NCI-H1930 (cell line): ENCODE results near the gene IGF1.

Source experiments
- DNase-seq, 2 experiments: peaks; one replicate each; lab custom pipeline; 2025; lab: John Stamatoyannopoulos, UW

Gene IGF1

GRCh38 chr12:102497743-102498142 is 17.4 kb upstream of the IGF1 start:
- no peak for DNase-seq

- no peak for DNase-seq
Measured at GRCh38 chr12:102496591-102496990, 16.2 kb upstream of the IGF1 start.

GRCh38 chr12:102487226-102487625 is 6.9 kb upstream of the IGF1 start:
- no peak for DNase-seq

DNA sequence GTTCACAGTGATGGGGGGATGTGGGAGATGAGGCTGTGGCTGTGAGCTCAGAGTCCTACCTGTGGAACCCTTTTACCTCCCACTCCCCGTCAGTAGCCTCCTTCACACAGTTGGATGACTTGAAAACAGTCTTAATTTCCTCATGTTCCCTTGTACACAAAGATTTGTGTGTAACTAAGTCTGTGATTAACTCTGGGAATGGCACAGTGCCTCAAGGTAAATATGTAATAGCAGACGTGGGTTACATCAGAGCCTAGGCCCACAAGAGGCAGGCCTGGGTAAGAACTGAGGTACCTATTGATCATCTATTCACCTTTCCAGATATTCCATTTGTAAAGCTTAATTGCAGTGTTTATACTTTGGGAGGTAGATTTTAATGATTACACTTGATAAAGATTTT is 5.8 kb upstream of the IGF1 start:
- DNase-seq: peak in 1 of 2 experiments; percentile 63

DNA sequence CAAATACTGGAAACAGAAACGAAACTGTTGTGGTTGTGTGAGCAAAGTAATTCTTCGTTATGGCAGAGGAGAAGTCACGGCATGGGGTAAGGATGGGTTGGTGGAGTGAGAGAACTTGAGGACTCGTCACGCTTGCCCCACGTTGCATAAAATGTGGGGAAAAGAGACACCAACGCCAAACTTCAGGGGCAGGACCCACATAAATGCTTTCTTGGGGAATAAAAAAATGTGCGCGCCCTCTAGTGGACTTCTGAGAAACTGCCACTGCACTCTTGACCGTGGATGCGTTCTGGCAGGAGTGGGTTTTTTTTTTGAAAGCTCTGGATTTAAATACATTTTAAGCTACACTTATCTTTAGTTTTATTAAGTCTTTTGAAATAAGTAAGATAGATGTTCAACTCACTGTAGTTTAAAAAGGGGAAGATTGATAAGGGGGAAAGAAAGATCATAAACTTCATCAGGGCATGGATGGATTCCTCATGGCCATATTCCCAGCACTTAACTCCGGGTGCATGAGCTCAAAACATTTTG is 4.1 kb upstream of the IGF1 start:
- DNase-seq: peak in 1 of 2 experiments; percentile 36

DNA sequence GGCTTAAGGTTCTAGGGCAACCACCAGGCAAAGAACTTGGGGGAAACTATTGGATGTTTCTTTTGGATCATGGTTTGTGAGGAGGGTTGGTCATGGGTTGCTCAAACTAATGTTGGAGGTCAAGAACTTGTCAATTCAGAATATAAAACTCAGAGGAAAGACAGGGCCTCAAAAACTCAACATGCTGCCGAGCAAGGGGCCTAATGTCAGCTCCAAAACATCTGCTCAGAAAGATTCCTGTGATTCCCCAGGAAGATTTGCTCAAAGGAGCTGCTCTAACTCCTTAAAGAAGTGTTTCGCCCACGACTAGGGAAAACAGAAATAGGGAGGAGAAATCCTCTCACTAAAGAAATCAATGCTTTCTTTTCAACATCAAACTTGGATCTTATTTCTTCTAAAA is 3.7 kb upstream of the IGF1 start:
- DNase-seq: no peak

DNA sequence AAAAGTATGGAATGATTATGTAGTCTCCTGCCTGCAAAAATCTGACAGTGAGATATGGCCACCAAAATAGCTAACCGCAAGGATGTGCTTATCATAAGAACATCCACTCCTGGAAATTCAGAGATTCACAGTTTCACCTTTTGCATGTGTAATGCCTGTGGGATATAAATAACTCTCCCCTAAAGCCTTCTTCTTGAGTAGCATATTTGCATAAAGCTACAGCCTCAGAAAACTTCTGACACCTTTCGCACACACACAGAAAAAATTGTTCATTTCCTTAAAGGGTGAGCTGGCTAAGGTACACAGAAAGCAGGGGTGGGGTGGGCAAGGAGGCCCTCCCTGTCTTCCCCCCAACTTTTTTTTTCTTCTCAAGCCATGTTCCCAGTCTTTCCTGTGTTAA is 3.1 kb upstream of the IGF1 start:
- no peak for DNase-seq

DNA sequence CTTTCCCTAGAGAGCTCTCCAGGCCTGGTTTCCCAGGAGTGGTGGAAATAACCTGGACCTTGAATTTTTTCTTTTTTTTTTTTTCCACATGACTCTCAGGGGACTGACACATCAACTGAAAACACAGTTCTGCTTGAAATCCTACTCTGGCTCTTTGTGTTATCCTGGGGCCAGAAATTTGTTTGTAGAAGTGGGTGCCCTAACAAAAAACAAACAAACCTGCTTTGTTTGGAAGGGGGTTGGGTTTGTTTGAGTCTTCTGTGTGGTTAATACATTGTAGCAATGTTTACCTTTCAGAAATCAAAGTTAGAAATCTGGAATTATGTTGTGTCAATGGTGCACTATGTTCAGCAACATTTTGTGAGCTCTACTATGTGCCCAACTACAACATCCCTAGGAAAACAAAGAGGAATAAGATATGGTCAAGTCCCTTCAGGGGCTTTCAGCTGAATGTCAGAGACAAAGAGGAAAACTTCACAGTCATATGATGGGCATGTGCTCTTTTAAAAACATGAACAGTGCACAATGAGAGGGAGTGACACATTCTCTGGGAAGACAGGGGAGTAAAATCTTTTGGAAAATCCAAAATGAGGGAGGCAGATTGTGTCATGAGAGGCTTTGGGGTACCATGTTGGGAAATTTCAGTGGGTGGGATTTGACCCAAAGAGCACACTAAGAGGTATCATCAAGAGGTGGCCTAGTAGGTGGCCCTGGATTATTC is 1.5 kb upstream of the IGF1 start:
- DNase-seq: peak in 1 of 2 experiments; percentile 40

GRCh38 chr12:102479939-102480338 is 424 bp downstream of the IGF1 start:
- no peak for DNase-seq

- DNase-seq: no peak
Measured at GRCh38 chr12:102479099-102479885, 1.1 kb downstream of the IGF1 start.

GRCh38 chr12:102478405-102479098 is 1.8 kb downstream of the IGF1 start:
- no peak for DNase-seq

GRCh38 chr12:102475355-102475754 is 5.0 kb downstream of the IGF1 start:
- no peak for DNase-seq

- no peak for DNase-seq
Measured at GRCh38 chr12:102474438-102475064, 5.8 kb downstream of the IGF1 start.

GRCh38 chr12:102472496-102472895 is 7.9 kb downstream of the IGF1 start:
- no peak for DNase-seq

DNA sequence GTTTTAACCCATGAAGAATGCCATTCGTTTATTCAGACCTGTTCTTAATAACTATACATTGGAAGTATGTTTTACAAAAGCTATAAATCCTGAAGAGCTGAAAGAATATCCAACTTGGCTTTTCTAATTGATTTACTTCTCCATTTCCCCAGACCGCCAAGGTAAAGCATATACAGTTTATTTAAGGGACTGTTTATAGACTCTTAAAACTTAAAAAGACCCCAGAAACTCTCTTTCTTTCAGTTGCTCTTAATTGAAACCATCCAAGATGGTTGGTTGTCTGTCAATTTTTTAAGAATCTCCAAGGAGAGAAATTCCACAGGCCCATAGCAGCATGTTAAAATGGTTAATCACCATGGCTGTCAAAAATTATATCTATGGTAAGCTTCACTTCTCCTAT is 8.8 kb downstream of the IGF1 start:
- no peak for DNase-seq

DNA sequence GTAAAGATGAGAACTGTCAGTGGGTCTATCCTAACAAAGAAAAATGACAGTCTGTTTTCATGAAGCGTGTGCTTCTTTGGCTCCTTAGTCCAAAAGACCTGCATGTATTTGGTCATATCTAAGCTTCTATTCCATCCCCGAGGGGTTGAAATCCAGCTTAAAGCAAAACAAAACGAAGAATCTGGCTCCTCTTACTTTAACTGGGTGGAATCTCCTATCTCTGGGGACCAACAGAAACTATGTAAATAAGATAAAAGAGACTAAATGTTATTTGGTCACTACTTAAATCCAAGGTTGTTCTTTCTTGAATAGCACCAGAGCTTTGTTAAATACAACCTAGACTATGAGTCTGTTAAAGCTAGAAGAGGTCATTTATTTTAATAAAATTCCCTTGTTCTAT is 9.4 kb downstream of the IGF1 start:
- DNase-seq: no peak

- no peak for DNase-seq
Measured at GRCh38 chr12:102468261-102468915, 12.0 kb downstream of the IGF1 start.

DNA sequence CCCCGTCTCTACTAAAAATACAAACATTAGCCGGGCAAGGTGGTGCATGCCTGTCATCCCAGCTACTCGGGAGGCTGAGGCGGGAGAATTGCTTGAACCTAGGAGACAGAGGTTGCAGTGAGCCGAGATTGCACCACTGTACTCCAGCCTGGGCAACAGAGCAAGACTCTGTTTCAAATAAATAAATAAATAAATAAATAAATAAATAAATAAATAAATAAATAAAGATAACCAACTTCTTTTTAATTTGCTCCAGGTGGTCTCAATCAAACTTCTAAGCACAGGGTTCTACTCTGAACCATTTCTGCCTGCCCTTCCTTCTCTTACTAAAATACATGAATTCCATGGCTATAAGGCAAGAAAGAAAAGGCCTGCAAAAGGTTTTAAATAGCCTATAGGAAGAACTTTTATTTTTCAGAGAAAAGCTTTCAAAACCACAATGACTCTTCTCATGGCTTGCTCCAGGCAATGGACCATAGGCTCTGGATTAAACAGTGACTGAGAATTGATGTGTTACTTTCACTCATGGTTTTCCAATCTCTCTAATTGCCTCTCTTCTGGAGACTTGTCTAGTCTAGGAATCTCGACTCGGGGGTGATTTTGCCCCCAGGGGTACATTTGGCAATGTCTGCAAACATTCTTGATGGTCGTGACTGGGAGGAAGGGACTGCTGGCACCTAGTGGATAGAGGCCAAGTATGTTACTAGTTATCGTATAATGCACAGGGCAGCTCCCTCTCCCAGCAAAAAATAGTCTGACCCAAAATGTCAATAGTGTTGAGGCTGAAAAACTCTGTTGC is 14.4 kb downstream of the IGF1 start:
- no peak for DNase-seq

DNA sequence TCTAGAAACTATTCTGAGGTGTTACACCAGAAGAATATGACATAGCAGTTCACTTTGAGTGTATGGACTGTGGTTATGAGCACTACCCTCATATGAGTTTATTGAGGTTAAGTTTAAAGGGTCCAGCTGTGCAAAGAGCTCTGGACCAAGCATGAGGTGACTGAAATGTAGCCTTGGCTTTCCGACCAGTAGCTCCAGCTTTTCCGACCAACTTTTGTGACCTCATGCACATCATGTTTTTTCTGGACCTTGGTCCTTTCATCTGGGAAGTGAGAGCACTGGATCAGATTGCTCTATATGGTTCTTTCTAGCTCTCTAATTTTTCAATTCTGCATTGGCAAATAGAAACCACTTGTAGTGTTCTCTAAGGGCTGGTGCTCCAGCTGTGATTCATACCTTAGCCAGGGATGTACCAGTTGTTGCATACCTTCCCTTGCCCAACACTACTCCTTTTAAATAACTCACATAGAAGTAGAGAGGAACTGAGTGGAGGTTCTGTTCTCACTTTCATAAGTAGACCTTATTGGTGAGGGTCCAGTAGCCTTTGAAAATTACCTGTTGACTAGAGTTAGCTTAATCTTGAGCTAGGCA is 16.6 kb downstream of the IGF1 start:
- no peak for DNase-seq

DNA sequence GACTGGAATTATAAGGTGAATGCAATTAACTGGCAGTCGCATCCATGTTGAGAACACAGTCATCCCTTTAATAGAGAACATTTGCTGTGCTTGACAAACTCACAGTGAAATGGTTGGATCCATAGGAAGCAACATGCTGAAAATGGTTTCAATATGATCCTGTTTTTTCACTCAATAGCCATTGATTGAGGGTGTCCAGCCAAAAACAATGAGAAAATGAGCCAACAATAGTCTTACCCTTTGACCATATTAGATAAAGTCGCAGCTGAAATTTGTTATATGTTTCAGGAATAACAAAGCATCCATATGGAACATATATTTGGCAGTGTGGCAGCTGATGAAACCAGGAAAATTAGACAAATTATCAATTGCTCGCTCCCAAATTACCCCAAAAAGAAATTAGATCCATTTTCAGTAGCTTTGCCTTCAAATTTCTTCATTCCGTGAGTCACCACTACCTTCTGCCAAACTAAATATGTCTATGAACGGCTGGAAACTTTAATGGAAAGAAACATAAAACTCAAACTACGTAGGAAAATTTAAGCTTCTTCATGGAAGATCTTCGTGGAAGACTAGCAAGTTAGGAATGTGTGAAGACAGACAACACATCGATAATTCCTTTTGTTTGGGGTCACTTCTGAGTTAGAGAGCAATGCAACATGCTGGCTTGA is 17.4 kb downstream of the IGF1 start:
- DNase-seq: no peak
